Endometrium (tissue), 2 donors: ENCODE measurements around the gene COL13A1.

ENCODE experiments used
- FAIRE-seq: peaks from 2 replicates; lab custom pipeline; 2012; peaks lifted over from hg19 to GRCh38; lab: Jason Lieb, UNC
- donor health status: control.
- donor health status: control.

The COL13A1 gene

DNA sequence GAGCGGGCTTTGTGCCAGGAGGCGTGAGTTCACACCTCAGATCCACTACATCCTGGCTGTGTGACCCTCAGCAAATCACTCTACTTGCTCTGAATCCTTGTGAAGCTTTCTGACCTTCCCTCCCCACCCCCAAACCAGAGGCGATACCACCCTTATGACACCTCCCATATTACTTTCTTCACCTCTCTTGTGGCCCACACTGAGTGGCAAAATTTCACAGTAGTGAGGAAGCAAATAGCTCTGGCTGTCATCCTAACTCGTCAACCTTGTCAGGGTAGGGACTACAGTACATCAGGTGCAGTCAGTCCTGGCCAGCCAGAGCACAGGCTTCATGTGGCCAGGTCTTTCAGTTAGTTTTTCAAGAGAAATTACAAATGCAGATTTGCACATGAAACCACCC is 19.1 kb downstream of the COL13A1 start:
- no peak for FAIRE-seq

DNA sequence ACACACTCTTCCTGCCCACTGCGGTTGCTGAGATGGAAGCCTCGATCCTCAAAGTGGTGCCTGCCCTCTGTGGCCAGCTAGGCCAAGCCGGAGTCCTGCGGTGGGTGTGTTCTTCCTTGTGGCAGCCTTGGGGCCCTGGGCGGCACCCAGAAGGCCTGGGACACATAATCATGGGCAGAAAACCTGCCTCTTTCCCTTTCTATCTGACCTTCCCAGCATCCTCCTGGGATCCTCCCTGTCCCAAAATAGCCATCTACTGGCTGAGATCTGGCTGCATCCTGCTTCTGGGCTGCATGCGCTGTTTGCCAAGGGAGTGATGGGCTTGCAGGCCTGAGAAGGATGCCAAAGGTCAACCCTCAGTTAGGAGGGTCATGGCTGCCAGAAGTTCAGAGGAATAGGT is 23.9 kb downstream of the COL13A1 start:
- FAIRE-seq = no peak

DNA sequence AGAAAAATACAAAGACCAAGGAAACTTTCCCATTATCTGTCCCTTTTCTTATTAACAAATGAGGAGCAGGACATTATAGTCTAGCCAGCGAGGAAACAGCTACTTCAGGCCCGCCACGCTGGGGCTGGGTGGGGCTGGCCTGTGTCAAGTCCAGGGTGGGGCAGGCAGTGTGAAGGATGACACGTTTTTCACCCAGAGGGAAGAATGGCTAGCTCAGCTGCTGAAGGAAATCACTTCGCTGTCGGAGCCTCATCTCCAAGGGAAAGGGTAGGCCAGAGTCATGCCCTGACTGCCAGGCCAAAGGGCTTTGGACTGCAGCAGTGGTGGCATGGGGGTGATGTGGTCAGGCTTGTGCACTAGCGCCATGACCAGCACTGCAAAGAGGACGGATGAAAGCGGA is 24.4 kb downstream of the COL13A1 start:
- FAIRE-seq = no peak

DNA sequence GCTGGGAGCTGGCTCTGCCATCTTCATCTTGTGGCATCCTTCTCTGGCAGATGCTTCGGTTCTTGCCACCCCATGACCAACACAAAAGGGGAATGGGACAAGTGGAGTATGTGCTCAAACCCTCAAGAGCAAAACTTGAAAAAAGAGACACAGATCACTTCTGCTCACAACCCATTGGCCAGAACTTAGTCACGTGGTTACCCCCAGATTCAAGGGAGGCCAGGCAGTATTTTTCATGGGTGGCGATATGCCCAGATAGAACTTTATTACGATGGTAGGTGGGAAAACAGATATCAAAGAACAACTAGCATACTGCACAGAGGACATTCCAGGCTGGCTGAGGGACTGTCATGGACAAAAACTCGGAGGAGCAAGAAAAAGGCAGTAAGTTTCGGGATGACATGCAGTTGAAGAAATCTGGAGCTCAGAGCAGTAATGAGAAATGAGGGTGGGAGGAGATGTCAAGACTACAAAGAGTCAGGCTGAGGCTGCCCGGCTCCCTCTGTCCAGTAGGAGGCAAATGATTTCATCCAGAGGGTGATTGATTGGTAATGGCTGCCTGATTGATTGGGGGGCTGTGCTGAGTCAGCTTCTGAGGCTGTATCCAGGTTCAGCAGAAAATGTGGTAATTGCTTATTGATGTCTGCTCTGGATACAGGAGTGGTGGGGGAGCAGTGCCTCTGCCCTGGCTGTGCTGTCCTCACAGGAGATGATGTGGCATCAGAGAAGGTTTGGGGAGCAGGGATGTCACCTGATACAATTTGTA is 25.3 kb downstream of the COL13A1 start:
- FAIRE-seq = no peak

DNA sequence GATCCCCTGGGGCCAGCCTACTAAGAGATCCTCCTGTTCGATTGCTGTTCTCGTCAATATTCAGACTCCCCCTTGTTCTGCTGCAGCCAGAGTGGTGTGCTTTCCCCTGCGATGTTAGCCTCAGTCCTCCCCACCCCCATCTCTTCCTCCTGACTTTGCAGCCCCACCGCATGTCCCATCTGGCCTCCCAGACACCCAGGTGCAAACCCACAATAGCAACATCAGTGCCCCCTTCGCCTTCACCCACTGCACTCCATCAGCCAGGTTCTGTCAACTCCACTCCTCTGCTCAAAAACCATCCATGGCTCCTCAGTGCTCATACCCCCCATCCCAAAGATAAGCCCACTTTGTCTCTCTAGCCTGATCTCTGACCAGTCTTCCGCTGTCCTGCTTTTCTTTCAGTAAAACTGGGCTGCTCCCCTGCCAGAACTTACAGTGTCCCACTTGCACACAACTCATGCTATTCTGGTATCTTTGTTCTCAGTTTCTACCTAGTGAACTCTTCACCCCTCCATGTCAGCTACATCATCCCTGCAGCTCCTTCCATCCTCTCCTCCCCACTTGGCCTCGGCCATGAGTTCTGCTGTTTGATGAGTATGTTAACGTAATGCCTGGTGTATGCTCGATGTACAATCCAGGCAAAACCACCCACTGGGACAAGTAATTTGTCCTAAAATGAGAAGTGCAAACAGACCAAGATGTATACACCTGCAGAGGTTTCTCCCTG is 26.6 kb downstream of the COL13A1 start:
- no peak for FAIRE-seq

GRCh38 chr10:69829775-69830174 is 28.1 kb downstream of the COL13A1 start:
- no peak for FAIRE-seq

GRCh38 chr10:69831231-69831855 is 29.6 kb downstream of the COL13A1 start:
- no peak for FAIRE-seq

DNA sequence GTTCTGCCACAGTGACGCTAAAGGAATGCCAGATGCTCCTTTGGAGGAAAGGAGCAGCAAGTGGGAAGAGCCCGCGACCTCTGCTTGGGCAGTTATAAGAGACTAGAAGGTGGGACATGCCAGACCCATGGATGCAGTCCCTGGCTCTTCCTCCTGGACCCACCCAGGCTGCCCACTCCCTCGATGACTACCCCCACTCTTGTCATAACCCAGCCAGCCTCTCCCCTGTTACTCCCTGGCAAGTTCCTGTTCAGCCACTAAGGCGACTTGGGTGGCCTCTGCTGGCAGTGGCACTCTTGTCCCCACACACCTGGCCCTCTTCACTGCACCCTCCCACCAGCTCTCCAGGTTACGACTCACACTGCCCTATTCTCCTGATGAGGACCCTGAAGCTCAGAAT is 33.5 kb downstream of the COL13A1 start:
- FAIRE-seq = no peak

GRCh38 chr10:69835875-69836730 is 34.4 kb downstream of the COL13A1 start:
- FAIRE-seq = no peak

DNA sequence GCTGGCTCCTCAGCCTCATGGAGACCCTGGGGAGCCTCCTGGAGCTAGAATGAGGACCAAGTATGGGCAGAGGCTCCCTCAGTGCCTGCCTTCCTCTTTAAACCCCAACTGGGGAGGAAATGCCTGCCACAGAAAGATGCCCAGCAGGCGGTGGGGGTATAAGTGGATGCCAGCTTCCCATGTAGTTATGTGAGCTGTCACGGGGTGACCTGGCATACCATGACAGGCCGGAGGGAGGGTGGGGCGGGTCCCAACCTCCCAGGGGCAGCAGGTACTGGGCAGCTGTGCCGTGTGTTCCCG is 35.0 kb downstream of the COL13A1 start:
- no peak for FAIRE-seq

GRCh38 chr10:69837261-69837660 is 35.6 kb downstream of the COL13A1 start:
- FAIRE-seq = no peak

GRCh38 chr10:69838418-69838817 is 36.7 kb downstream of the COL13A1 start:
- FAIRE-seq = no peak

- no peak for FAIRE-seq
These were observed 37.1 kb downstream of the COL13A1 start for GRCh38 chr10:69838853-69839252.

DNA sequence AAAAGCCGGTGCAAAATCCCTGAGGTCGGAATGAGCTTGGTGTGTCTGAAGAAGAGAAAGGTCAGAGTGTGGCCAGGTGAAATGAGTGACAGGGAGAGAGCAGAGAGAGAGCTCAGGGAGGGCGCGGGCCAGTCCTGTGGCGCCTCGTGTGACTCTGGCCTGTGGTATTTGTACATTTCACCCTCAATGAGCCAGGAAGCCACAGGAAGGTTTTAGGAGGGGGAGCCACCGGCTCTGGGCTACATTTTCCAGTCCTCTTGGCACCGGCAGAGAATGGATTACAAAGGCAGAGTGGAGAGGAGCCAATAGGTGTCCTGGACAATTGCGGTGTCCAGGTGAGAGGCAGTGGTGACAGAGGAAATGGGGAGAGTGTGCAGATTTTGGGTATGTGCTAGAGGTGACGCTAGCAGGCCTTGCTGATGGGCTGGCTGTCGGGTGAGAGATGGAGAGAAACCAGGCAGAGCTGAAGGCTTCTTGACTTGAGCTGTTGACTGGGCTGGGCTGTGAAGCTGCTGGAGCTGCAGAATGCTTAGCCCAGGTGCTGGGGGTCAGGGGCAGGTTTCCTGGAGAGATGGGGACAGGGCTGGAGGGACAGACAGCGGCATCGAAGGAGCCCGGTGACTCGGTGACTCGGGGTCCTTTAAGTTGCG is 38.1 kb downstream of the COL13A1 start:
- no peak for FAIRE-seq

DNA sequence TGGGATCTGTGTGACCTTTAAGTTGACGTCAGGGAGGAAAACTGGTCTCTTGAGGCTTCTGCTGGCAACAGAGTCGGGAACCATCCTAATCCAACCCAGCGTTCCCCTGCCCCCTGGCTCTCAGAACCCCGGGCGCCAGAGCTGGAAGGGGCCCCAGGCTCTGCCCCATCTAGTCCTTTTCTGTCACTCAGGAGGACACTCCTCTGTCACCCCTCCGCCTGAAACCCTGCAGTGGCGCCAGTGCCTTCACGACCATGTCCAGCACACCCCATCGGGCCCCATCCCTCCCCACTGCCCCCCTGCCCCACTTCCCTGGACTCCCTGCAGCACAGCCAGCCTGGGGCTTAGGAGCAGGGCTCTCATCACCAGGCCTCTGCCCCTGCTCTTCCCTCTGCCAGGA is 39.1 kb downstream of the COL13A1 start:
- no peak for FAIRE-seq

- FAIRE-seq = no peak
These were observed 40.3 kb downstream of the COL13A1 start for GRCh38 chr10:69842020-69842419.

- FAIRE-seq = no peak
These were observed 41.2 kb downstream of the COL13A1 start for GRCh38 chr10:69842882-69843281.

DNA sequence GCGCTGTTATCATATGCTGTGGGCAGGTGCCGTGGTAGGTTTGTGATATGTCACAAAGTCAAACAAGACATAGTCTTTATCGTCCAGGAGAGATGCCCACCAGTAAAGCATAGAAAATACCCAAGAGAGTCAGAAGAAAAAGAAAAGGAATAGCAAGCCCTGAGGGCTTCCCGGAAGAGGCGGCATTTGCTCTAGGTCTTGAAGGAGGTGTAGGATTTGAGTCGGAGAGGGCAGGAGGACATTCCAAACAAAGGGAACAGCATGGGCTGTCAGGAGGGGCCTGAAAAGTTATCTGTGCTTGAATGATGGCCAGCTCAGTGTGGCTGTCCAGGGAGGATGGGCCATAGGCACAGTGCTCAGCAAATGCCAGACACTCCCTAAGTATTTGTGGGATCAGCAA is 42.2 kb downstream of the COL13A1 start:
- no peak for FAIRE-seq

DNA sequence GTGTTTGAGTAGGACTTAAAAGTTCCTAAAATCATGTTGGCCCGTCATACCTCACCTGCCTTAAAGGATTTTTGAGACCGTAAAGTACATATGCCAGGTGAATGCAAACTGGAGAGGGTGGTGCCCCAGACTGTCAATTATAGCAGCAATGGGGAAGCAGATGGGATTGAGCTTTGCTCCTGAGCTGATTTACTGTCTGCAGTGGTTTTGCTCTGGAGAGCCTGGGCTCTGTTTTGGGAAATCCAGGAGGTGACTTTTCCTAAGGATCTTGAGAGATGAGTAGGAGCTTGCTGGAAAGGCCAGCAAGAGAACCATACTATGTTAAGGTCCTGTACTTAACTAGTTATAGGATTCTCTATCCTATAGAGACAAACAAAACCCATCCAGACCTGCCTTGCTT is 43.0 kb downstream of the COL13A1 start:
- FAIRE-seq = no peak

DNA sequence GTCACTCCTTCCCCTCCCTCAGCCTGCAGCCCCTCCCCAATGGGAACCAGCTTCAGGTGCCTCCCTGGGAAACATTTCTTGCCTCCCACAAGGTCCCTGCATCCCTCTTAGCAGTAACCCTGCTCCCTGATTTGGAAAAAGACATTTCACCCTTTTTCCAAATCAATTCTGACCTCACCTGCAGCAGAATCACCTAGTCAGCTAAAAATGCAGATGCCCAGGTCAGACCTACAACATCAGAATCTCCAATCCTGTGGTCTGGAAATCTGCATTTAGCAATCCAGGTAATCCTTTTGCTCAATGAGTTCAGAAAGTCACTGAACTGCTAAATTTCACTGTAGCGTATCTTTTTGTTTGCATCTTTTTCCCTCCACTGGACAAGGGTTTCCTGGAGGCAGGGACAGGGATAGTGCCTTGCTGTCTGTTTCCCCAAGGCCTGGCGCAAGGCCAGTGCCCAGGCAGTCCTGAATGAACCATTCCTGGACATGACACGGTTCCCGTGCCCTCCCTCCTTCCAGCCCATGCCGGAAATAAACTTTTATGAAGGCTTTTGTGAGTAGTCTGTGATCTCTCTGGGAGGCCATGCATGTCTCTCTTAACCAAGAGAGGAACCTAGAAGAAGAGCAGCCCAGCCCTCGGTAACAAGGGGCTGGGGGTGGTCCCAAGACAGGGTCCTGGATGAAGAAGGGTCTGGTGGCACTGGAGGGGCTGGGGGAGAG is 44.0 kb downstream of the COL13A1 start:
- FAIRE-seq = no peak

DNA sequence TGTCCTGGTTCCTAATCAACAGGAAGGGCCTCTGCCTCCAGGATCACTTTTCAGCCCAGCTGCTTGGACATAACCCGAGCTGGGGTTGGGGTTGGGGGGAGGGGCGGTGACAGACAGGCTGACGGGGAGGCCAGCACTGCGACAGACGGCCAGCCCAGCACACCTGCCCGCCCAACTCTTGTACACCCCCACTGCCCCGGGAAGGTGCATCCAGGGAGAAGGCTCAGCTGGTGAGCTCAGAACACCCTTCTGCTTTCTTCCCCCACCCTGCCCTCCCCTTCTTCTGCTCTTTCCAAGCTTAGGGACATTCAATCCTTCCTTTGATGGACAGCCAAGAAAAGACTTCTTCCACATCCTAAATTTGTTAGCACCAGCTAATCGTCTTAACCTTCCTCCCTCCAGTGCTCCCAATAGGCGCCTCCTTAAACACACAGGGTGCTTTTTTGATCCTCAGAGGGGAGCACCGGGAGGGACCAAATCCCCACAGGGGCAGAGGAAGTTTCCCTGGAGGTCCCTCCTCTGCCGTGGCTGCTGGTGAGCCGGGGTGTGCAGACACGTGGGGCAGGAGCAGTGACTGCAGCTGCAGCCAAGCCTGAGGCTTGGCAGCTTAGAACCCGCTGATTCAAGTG is 44.7 kb downstream of the COL13A1 start:
- no peak for FAIRE-seq
